A673 (cell line): ENCODE data around the gene NUP85.

Experiments
- EZH2 ChIP-seq: fragments of 200-600 bp; sonication (generic); IDR thresholded peaks from 2 replicates; pipeline ENCODE4 v1.6.1; 2017; ENCODE audit warnings: borderline replicate concordance, low read depth, mild to moderate bottlenecking, mixed read lengths, antibody characterized with exemption, low read length; ENCODE audit not compliant: poor library complexity, severe bottlenecking
- TF ChIP-seq, protein P1 (sequence below): fragments of 300-800, 200-600 bp; sonication (generic); conservative IDR thresholded peaks from 2 replicates; pipeline ENCODE4 v1.5.1; 2017; ENCODE audit warnings: low read depth, mild to moderate bottlenecking, antibody characterized with exemption, low read length, moderate library complexity, mixed read lengths

DNA sequence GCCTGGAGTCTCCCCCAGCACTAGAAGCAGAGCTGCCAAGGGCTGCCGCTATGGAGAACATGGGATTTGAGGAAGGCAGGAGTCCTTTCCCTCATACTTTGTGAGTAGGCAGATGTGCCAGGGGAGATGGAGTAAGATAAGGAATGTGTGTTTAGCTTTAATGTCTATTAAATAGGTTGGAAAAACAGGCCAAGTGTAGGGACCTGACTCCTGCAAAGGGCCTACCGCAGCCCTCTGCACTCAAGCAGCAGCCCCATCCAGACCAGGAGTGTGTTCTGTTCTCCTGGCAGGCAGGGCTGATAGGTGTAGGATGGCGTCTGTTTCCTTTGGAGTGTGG, 67.3 kb downstream of the NUP85 start:
- TF ChIP-seq, protein P1, sequence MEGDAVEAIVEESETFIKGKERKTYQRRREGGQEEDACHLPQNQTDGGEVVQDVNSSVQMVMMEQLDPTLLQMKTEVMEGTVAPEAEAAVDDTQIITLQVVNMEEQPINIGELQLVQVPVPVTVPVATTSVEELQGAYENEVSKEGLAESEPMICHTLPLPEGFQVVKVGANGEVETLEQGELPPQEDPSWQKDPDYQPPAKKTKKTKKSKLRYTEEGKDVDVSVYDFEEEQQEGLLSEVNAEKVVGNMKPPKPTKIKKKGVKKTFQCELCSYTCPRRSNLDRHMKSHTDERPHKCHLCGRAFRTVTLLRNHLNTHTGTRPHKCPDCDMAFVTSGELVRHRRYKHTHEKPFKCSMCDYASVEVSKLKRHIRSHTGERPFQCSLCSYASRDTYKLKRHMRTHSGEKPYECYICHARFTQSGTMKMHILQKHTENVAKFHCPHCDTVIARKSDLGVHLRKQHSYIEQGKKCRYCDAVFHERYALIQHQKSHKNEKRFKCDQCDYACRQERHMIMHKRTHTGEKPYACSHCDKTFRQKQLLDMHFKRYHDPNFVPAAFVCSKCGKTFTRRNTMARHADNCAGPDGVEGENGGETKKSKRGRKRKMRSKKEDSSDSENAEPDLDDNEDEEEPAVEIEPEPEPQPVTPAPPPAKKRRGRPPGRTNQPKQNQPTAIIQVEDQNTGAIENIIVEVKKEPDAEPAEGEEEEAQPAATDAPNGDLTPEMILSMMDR = no peak
- TF ChIP-seq EZH2 = no peak
